Lung (tissue), 12 donors: ENCODE measurements around the gene ARID1A. TPM values are rescaled to one million over a fixed set of nuclear protein-coding genes. Genes with fewer than 3 reads are reported as not detected.

Experiments
- ATAC-seq: fragments of 200-7000 bp; cut with Tn5 transposase; one replicate; pipeline ENCODE4 v1.9.1; 2020; ENCODE audit warnings: moderate number of reproducible peaks; ENCODE audit not compliant: insufficient read depth, low FRiP score
- DNase-seq, 3 donors: peaks; one replicate each; pipeline ENCODE4 v3.0.0-alpha.2; 2013 to 2017
- H3K27ac ChIP-seq, 2 donors: one replicate each; pipeline ENCODE4 v1.5.1; 2013; ENCODE audit warnings: mild to moderate bottlenecking in 2 of 2, moderate library complexity in 2 of 2, control low read depth in 1 of 2, inconsistent platforms in 1 of 2, low read depth in 1 of 2, low read length in 1 of 2
- H3K27me3 ChIP-seq, 3 donors: one replicate each; pipeline ENCODE4 v1.5.1; 2013; ENCODE audit warnings: low read length in 2 of 3; ENCODE audit not compliant: control insufficient read depth in 3 of 3, insufficient read depth in 3 of 3
- H3K36me3 ChIP-seq, 4 donors: one replicate each; pipeline ENCODE4 v1.5.1; 2013; ENCODE audit warnings: low read length in 4 of 4, mild to moderate bottlenecking in 1 of 4, moderate library complexity in 1 of 4; ENCODE audit not compliant: control insufficient read depth in 4 of 4, insufficient read depth in 4 of 4
- H3K4me1 ChIP-seq, 5 donors: one replicate each; pipeline ENCODE4 v1.5.1; 2013; ENCODE audit warnings: low read length in 5 of 5, mild to moderate bottlenecking in 2 of 5, moderate library complexity in 1 of 5; ENCODE audit not compliant: control insufficient read depth in 5 of 5, insufficient read depth in 5 of 5
- H3K4me3 ChIP-seq: one replicate; pipeline ENCODE4 v1.5.1; 2013; ENCODE audit warnings: mild to moderate bottlenecking, control low read depth, moderate library complexity
- H3K9ac ChIP-seq, 2 donors: one replicate each; pipeline ENCODE4 v1.5.1; 2013; ENCODE audit warnings: low read length in 2 of 2, control low read depth in 1 of 2; ENCODE audit not compliant: insufficient read depth in 1 of 2
- H3K9me3 ChIP-seq, 4 donors: one replicate each; pipeline ENCODE4 v1.5.1; 2013; ENCODE audit warnings: low read length in 3 of 4, mild to moderate bottlenecking in 1 of 4, moderate library complexity in 1 of 4; ENCODE audit not compliant: control insufficient read depth in 4 of 4, insufficient read depth in 3 of 4
- CTCF ChIP-seq: IDR thresholded peaks from 2 replicates; pipeline ENCODE4 v1.5.1; 2012; ENCODE audit warnings: mild to moderate bottlenecking; ENCODE audit errors: control extremely low read depth, extremely low read depth
- WGBS, 2 donors: extraction: QIAGEN DNeasy Blood & Tissue Kit; methylation state at CpG; one replicate each; pipeline ENCODE4 v1.1.7; 2013; 5-methylcytosine and 5-hydroxymethylcytosine counted together
- polyA plus RNA-seq, 2 donors: library from polyadenylated mRNA; stranded (reverse); fragments of 200-250 nt; gene quantifications; one replicate each; pipeline ENCODE4 v1.2.1, GENCODE V29; 2013
- total RNA-seq, 2 donors: library from RNA; depleted of rRNA in 1 of 2; stranded (reverse); fragments of >200 nt in 1 of 2; gene quantifications; one replicate each; pipeline ENCODE4 v1.2.1, GENCODE V29; 2014 to 2021
- donor health status: control.
- donor health status: control.
- donor health status: Bipolar disorder and iron deficiency.
- donor health status: healthy.
- donor health status: DM: yes; HTN: yes; CAD: no.

ARID1A gene
- total and polyA plus RNA-seq, 4 donors: 16.1 to 119 (median 50.1) TPM

DNA sequence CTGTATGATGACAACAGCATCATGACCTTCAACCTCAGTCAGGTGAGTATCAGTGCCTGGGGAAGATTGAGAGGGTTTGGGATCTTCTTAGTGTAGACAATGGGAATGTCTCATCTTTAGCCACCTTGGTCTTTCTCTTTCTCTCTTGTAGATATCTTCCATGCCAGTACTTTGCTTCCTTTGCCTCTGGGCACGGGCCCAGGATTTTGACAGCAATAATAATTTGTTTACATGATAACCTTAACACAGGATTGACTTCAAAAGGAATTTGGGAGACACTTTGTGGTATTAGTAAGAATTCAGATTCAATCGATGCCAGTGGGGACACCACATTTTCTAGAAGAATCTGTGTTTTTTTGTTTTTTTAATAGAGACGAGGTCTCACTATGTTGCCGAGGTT lies 79.9 kb downstream of the ARID1A start:
- Histone ChIP-seq H3K9me3 (no peaks in the 10 kb centered on the region), H3K36me3 (peaks cover 41 to 73% (median 69%) of the 10 kb centered on the region in 4 donors), H3K4me1 (peaks cover 0 to 12% (median 3%) of the 10 kb centered on the region in 5 donors), H3K4me3 (no peak overlapping the region), H3K9ac (no peak overlapping the region), H3K27ac (peak overlapping the region in 1 of 2 donors; percentile 35), H3K27me3 (no peaks in the 10 kb centered on the region)
- WGBS, 2 donors: 61 to 78% methylated on average over 4 of the region's 4 CpGs
- ATAC-seq (no peak), DNase-seq (peak in 1 of 3 donors; percentile 11)
- TF ChIP-seq CTCF: no peak

DNA sequence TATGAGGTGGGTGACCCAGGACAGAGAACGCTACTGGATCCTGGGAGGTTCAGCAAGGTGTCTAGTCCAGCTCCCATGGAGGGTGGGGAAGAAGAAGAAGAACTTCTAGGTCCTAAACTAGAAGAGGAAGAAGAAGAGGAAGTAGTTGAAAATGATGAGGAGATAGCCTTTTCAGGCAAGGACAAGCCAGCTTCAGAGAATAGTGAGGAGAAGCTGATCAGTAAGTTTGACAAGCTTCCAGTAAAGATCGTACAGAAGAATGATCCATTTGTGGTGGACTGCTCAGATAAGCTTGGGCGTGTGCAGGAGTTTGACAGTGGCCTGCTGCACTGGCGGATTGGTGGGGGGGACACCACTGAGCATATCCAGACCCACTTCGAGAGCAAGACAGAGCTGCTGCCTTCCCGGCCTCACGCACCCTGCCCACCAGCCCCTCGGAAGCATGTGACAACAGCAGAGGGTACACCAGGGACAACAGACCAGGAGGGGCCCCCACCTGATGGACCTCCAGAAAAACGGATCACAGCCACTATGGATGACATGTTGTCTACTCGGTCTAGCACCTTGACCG lies 83.4 kb downstream of the ARID1A start:
- ATAC-seq: no peak
- Histone ChIP-seq H3K4me3 (no peak overlapping the region), H3K36me3 (peaks cover 29 to 62% (median 45%) of the 10 kb centered on the region in 4 donors), H3K27ac (no peak overlapping the region), H3K9me3 (no peaks in the 10 kb centered on the region), H3K27me3 (no peaks in the 10 kb centered on the region), H3K9ac (no peak overlapping the region), H3K4me1 (peaks cover 1 to 27% (median 10%) of the 10 kb centered on the region in 5 donors)
- DNase-seq: no peak
- 87 to 91% methylated on average over 11 of the region's 11 CpGs for WGBS, 2 donors
- TF ChIP-seq CTCF: no peak

GRCh38 chr1:26780344-26780957 lies 84.6 kb downstream of the ARID1A start:
- Histone ChIP-seq H3K9ac (no peak overlapping the region), H3K27ac (no peak overlapping the region), H3K4me1 (peaks cover 7 to 39% (median 20%) of the 10 kb centered on the region in 5 donors), H3K9me3 (no peaks in the 10 kb centered on the region), H3K27me3 (no peaks in the 10 kb centered on the region), H3K4me3 (no peak overlapping the region), H3K36me3 (peaks cover 17 to 57% (median 33%) of the 10 kb centered on the region in 4 donors)
- DNase-seq (no peak), ATAC-seq (no peak)
- WGBS, 2 donors: 93 to 94% methylated on average over 21 of the region's 21 CpGs
- TF ChIP-seq CTCF: no peak
